Activated CD4-positive, alpha-beta T cell treated with anti-CD3 and anti-CD28 coated beads, Interleukin-2, amount 50 U/mL, for 24 hours (primary cell): Measurements from ENCODE around the gene CYP26A1.

ENCODE experiments used
- DNase-seq, 2 donors: peaks; one replicate each; pipeline ENCODE4 v3.0.0-alpha.2; 2020; ENCODE audit warnings: low read depth in 1 of 2, low spot score in 1 of 2

Gene CYP26A1

DNA sequence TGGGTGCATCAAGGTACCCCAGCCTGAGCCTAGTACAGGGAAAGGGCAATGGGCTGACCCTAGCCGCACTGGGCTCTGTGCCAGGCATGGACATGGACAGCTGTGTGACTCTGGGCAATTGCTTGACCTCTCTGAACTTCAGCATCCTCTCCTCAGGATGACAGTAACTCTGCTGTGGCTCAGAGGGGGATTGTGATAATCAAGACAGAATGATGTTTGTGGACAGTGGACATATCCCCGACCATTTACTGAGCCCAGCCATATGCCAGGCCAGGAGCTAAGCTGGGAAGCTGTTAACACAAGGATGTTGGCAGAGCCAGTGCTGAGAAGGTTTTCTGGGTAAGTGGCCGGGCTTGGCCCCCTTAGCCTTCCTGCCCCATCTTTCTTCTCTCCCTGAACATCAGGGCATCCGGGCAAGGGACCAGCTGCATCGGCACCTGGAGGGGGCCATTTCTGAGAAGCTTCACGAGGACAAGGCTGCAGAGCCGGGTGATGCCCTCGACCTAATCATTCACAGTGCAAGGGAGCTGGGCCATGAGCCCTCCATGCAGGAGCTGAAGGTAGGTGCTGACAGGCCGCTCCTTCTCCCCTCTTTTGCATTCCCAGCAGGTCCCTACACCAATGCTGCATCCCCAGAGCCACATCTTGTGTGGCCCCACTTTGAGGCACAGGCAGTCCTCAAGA is 9.6 kb upstream of the CYP26A1 start:
- DNase-seq, result no peak

DNA sequence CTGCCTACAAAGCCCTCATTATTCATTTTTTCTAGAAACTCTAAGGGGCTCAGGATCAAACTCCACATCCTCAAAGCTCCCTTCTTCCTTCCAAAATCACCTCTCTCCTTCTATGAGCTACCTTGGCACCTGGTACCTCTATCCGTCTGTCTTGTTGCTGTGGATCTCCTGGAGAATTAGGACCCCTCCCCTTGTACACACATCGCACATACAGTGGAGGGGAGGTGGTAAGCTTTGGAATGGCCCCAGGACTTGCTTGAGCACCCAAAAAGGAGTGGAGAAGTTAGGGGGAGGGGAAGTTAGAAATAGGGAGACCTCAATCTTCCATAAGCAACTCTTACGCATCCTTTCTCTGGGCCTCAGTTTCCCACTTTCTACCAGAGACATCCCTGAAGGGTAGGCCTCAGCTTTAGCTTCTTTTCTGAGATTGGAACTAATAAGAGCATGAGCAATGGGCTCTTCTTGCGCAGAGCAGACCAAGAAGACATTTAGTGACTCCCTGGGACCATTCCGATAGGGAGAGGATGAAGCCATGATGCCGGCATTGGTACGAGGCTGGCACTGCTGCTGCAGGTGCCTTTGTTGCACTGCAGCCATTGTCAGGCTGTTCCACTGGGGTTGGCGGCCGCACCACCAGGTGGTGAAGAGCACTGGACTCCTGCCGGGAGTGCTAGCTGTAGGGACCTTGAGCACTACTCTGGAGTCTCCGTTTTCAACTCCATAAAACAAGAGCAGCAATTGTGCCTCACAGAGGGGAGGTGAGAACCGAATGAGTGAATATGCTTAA is 8.6 kb upstream of the CYP26A1 start:
- DNase-seq, result no peak

- no peak for DNase-seq
Measured at GRCh38 chr10:93065675-93066543, 7.8 kb upstream of the CYP26A1 start.

GRCh38 chr10:93066544-93066913 is 7.2 kb upstream of the CYP26A1 start:
- no peak for DNase-seq

GRCh38 chr10:93067443-93068365 is 6.0 kb upstream of the CYP26A1 start:
- no peak for DNase-seq

DNA sequence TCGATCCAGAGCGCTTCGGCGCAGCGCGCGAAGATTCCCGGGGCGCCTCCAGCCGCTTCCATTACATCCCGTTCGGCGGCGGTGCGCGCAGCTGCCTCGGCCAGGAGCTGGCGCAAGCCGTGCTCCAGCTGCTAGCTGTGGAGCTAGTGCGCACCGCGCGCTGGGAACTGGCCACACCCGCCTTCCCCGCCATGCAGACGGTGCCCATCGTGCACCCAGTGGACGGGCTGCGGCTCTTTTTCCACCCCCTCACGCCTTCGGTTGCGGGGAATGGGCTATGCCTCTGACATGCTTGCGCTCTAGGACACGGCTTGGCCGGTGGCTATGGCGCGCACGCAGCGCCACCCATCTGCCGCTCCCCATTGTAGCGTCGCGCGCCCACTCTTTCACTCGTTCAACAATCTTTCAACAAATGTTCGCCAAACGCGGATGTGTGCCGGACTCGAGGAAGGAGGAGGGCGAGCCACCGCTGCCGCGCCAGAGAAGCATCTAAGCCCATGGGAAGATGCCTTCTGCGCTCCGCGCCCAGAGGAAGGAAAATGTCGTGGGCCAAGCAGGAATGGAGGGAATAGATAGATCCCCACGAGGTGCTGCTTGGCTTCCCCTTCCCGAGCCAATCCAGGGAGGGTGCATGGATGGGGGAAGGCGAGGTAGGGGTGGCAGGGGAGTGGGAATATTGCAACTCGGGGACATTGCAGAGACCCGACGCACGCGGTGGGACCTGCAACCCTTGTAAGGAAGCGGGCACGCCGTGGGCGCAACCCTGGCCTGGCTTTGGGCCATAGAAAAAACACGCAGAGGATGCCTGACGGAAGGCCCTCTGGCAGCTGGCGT is 5.1 kb upstream of the CYP26A1 start:
- no peak for DNase-seq

GRCh38 chr10:93069245-93069561 is 4.5 kb upstream of the CYP26A1 start:
- DNase-seq, result no peak

GRCh38 chr10:93070378-93071176 is 3.1 kb upstream of the CYP26A1 start:
- no peak for DNase-seq

GRCh38 chr10:93071177-93071472 is 2.6 kb upstream of the CYP26A1 start:
- no peak for DNase-seq

GRCh38 chr10:93071674-93072224 is 1.9 kb upstream of the CYP26A1 start:
- DNase-seq, result no peak

GRCh38 chr10:93072225-93072712 is 1.4 kb upstream of the CYP26A1 start:
- no peak for DNase-seq

DNA sequence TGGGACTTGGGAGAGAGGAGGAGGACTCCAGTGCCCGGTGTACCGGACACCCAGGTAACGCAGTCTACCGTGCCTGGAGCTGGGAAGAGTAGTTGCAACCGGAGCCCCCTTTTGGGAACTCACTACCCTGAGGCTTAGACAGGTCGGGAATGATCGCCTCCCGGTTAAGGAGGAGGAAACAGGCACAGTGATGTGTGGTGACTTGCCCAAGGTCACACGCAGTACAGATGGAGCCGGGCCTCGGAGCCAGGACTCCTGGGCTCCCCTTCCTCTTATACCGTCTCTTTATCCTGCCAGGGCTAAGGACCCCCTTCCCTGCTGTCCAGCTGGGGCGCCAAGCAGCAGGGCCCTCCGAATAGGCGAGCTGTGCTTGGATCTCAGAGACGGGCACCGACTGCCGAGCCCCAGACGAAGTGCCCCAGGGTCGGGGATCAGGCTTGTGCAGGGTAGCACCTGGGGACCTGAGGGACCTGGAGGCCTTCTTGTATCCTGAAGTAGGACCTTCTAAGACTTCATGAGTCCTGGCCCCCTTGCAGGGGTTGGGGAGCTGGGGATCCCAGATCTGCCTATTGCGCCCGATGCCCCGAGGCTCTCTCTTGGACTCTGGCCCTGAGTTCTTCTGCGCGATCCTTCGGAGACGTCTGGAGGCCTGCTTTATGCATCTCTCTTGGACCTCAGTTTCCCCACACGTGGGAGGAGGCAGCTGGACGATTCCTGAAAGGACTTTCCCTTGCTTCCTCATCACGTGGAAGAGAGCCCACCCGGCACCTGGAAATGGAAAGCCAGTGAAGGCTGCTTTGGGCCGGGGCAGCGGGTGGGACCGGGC is 767 bp upstream of the CYP26A1 start:
- no peak for DNase-seq

- DNase-seq, result no peak
Measured at GRCh38 chr10:93074147-93074596, 479 bp downstream of the CYP26A1 start.

- no peak for DNase-seq
Measured at GRCh38 chr10:93074597-93075368, 1.1 kb downstream of the CYP26A1 start.

- no peak for DNase-seq
Measured at GRCh38 chr10:93075369-93076221, 1.9 kb downstream of the CYP26A1 start.

GRCh38 chr10:93076871-93077270 is 3.2 kb downstream of the CYP26A1 start:
- DNase-seq, result no peak
